Right lung (tissue), 5 donors: ENCODE data around the gene PCDHGA1. TPM values are rescaled to one million over a fixed set of nuclear protein-coding genes. Genes with fewer than 3 reads are reported as not detected.
"Not testable (repeated sequence)": the region's sequence is repeated elsewhere in the genome, so short reads cannot be mapped to it uniquely, and the experiment has no call there.

Source experiments
- DNase-seq, 2 donors: peaks; one replicate each; pipeline ENCODE4 v3.0.0-alpha.2; 2013
- polyA plus RNA-seq, 5 donors: library from polyadenylated mRNA; unstranded; fragments of 120-200 nt; gene quantifications; one replicate each; pipeline versions ENCODE4 v1.2.1 to v1.2.3, GENCODE V29; 2013; ENCODE audit warnings: inconsistent platforms in 1 of 5, low replicate concordance in 1 of 5; ENCODE audit not compliant: insufficient read length in 5 of 5, insufficient read depth in 1 of 5

The PCDHGA1 gene
- polyA plus RNA-seq, 5 donors, result 0.50 to 1.0 (median 0.72) TPM

DNA sequence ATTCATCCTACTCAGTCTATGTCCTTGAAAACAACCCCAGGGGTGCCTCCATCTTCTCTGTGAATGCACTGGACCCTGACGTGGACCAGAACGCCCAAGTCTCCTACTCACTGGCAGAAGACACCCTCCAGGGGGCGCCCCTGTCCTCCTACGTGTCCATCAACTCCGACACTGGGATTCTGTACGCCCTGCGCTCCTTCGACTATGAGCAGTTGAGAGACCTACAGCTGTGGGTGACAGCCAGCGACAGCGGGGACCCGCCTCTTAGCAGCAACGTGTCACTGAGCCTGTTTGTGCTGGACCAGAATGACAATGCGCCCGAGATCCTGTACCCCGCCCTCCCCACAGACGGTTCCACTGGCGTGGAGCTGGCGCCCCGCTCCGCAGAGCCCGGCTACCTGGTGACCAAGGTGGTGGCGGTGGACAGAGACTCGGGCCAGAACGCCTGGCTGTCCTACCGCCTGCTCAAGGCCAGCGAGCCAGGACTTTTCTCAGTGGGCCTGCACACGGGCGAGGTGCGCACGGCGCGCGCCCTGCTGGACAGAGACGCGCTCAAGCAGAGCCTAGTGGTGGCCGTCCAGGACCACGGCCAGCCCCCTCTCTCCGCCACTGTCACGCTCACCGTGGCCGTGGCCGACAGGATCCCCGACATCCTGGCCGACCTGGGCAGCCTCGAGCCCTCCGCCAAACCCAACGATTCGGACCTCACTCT is 45.3 kb downstream of the PCDHGA1 start:
- not testable (repeated sequence) for DNase-seq

- DNase-seq, result no peak
Measured at GRCh38 chr5:141382469-141383294, 52.4 kb downstream of the PCDHGA1 start, which contains the start of gene PCDHGA7. Gene PCDHGA7 (plus strand): TSS chr5:141382742. CDS start chr5:141382900, 158 bp downstream.

GRCh38 chr5:141383345-141383744 is 53.0 kb downstream of the PCDHGA1 start:
- no peak for DNase-seq

DNA sequence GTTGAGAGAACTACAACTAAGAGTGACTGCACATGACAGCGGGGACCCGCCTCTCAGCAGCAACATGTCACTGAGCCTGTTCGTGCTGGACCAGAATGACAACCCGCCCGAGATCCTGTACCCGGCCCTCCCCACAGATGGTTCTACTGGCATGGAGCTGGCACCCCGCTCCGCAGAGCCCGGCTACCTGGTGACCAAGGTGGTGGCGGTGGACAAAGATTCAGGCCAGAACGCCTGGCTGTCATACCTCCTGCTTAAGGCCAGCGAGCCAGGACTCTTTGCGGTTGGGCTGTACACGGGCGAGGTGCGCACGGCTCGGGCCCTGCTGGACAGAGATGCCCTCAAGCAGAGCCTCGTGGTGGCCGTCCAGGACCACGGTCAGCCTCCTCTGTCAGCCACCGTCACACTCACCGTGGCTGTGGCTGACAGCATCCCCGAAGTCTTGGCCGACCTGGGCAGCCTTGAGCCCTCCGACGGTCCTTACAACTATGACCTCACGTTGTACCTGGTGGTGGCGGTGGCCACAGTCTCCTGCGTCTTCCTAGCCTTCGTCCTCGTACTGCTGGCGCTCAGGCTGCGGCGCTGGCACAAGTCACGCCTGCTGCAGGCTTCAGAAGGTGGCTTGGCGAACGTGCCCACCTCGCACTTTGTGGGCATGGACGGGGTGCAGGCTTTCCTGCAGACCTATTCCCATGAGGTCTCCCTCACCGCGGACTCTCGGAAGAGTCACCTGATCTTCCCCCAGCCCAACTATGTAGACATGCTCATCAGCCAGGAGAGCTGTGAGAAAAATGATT is 54.4 kb downstream of the PCDHGA1 start:
- DNase-seq, result no peak

DNA sequence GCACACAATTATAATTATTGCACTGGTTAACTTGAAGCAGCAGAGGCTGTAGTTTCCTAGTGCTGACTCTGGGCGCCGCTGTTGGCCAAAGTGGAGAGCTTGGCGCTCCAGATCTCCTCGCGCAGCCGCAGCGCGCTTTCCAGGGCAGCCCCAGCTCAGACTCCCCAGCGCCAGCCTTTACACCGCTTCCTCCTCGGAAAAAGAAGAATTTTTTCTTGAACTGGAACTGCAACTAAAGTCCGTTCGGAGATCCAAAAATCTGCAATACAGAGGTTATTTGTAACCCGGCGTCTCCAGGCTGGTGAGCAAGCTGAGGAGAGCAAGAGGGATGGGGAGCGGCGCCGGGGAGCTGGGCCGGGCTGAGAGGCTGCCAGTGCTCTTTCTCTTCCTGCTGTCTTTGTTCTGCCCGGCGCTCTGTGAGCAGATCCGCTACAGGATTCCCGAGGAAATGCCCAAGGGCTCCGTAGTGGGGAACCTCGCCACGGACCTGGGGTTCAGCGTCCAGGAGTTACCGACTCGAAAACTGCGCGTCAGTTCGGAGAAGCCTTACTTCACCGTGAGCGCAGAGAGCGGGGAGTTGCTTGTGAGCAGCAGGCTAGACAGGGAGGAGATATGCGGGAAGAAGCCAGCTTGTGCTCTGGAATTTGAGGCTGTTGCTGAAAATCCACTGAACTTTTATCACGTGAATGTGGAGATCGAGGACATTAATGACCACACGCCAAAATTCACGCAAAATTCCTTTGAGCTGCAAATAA is 57.4 kb downstream of the PCDHGA1 start, which contains the start of gene PCDHGB4:
Gene PCDHGB4 (plus strand): TSS at position 142 of the 755 bp plus-strand sequence. CDS start 187 bp downstream, at position 329.
- DNase-seq, result not testable (repeated sequence)

DNA sequence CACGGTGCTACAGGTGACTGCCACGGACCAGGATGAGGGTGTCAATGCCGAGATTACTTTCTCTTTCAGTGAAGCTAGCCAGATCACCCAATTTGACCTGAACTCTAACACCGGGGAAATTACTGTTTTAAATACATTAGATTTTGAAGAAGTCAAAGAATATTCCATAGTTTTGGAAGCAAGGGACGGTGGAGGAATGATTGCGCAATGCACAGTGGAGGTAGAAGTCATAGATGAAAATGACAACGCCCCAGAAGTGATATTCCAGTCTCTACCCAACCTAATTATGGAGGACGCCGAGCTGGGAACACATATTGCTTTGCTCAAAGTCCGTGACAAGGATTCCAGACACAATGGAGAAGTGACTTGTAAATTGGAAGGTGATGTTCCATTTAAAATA is 58.3 kb downstream of the PCDHGA1 start:
- no peak for DNase-seq

DNA sequence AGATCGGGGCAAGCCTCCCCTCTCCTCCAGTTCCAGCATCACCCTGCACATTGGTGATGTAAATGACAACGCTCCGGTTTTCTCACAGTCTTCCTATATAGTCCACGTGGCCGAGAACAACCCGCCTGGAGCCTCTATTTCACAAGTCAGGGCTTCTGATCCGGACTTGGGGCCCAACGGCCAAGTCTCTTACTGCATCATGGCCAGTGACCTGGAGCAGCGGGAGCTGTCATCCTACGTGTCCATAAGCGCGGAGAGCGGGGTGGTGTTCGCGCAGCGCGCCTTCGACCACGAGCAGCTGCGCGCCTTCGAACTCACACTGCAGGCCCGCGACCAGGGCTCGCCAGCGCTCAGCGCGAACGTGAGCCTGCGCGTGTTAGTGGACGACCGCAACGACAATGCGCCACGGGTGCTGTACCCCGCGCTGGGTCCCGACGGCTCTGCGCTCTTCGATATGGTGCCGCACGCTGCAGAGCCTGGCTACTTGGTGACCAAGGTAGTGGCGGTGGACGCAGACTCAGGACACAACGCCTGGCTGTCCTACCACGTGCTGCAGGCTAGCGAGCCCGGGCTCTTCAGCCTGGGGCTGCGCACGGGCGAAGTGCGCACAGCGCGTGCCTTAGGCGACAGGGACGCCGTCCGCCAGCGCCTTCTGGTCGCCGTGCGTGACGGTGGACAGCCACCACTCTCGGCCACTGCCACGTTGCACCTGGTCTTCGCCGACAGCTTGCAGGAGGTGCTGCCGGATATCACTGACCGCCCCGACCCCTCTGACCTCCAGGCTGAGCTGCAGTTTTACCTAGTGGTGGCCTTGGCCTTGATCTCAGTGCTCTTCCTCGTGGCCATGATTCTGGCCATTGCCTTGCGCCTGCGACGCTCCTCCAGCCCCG is 59.1 kb downstream of the PCDHGA1 start:
- no peak for DNase-seq

DNA sequence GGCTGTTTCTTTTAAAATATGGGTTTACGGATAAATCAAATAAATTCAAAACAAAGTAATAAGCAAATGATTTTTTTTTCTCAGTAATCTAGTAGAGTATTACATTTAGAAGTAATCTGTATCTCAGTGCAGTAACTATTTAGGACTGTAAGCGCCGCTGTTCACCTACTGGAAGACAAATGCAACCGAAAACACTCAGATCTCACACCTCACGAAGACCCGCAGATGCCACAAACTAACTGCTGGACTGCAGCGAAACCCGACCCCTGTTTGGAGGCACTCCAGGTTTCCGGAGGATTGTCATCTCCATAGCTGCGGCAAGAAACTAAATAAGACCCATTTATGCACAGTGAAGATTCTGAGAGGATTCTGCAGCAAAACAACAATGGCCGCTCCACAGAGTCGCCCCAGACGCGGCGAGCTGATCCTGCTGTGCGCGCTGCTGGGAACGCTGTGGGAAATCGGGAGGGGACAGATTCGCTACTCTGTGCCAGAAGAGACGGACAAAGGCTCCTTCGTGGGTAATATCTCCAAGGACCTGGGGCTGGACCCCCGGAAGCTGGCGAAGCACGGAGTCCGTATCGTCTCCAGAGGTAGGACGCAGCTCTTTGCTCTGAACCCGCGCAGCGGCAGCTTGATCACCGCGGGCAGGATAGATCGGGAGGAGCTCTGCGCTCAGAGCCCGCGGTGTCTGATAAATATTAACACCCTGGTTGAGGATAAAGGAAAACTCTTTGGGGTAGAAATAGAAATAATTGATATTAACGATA is 62.3 kb downstream of the PCDHGA1 start, which contains the start of gene PCDHGA8:
Gene PCDHGA8 (plus strand): TSS at position 205 of the 770 bp plus-strand sequence. CDS start 181 bp downstream, at position 386.
- no peak for DNase-seq

DNA sequence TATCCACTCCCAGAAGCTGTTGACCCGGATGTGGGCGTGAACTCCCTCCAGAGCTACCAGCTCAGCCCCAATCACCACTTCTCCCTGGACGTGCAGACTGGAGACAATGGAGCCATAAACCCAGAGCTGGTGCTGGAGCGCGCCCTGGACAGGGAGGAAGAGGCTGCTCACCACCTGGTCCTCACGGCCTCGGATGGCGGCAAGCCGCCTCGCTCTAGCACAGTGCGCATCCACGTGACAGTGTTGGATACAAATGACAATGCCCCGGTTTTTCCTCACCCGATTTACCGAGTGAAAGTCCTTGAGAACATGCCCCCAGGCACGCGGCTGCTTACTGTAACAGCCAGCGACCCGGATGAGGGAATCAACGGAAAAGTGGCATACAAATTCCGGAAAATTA is 63.0 kb downstream of the PCDHGA1 start:
- no peak for DNase-seq

DNA sequence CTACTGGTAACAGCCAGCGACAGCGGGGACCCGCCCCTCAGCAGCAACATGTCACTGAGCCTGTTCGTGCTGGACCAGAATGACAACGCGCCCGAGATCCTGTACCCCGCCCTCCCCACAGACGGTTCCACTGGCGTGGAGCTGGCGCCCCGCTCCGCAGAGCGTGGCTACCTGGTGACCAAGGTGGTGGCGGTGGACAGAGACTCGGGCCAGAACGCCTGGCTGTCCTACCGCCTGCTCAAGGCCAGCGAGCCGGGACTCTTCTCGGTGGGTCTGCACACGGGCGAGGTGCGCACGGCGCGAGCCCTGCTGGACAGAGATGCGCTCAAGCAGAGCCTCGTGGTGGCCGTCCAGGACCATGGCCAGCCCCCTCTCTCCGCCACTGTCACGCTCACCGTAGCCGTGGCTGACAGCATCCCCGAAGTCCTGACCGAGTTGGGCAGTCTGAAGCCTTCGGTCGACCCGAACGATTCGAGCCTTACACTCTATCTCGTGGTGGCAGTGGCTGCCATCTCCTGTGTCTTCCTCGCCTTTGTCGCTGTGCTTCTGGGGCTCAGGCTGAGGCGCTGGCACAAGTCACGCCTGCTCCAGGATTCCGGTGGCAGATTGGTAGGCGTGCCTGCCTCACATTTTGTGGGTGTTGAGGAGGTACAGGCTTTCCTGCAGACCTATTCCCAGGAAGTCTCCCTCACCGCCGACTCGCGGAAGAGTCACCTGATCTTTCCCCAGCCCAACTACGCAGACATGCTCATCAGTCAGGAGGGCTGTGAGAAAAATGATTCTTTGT is 64.3 kb downstream of the PCDHGA1 start:
- DNase-seq, result not testable (repeated sequence)

- not testable (repeated sequence) for DNase-seq
Measured at GRCh38 chr5:141397756-141398551, 67.6 kb downstream of the PCDHGA1 start, which contains the start of gene PCDHGB5. Gene PCDHGB5 (plus strand): TSS chr5:141397947. CDS start chr5:141398128, 181 bp downstream.

DNA sequence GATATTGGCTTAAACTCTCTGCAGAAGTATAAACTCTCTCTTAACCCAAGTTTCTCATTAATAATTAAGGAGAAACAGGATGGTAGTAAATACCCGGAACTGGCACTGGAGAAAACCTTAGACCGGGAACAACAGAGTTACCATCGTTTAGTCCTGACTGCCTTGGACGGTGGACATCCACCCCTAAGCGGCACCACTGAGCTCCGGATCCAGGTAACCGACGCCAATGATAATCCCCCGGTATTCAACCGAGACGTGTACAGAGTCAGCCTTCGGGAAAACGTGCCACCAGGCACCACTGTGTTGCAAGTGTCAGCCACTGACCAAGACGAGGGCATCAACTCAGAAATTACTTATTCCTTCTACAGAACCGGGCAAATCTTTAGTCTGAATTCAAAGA is 68.3 kb downstream of the PCDHGA1 start:
- DNase-seq, result no peak

DNA sequence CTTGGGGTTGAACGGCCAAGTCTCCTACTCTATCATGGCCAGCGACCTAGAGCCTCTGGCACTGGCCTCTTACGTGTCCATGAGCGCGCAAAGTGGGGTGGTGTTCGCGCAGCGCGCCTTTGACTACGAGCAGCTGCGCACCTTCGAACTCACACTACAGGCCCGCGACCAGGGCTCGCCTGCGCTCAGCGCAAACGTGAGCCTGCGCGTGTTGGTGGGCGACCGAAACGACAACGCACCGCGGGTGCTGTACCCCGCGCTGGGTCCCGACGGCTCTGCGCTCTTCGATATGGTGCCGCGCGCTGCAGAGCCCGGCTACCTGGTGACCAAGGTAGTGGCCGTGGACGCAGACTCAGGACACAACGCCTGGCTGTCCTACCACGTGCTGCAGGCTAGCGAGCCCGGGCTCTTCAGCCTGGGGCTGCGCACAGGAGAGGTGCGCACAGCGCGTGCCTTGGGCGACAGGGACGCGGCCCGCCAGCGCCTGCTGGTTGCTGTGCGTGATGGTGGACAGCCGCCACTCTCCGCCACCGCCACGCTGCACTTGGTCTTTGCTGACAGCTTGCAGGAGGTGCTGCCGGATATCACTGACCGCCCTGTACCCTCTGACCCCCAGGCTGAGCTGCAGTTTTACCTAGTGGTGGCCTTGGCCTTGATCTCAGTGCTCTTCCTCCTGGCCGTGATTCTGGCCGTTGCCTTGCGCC is 69.4 kb downstream of the PCDHGA1 start:
- DNase-seq, result no peak

DNA sequence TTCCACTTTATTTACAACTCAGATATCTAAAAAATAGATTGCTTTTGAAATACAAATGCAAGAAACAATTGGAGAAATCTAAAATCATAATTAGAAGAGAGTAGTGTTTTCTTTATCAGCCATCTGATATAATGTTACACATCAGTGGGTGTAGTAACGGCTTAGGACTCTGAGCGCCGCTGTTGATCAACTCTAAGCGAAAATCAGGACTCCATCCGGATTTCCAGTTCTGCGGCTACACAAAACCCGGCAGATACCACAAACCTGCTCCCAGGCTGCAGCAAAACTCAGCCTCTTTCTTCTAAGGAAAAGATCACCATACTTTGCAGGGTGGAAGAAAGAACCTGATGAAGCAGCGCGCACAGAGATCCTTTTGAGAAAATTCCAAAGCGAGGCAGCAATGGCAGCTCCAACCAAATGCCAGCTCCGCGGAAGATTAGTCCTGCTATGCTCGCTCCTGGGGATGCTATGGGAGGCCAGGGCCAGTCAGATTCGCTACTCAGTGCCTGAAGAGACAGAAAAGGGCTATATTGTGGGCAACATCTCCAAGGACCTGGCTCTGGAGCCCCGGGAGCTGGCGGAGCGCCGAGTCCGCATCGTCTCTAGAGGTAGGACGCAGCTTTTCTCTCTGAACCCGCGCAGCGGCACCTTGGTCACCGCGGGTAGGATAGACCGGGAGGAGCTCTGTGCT is 72.4 kb downstream of the PCDHGA1 start, which contains the start of gene PCDHGA9:
Gene PCDHGA9 (plus strand): TSS at position 226 of the 691 bp plus-strand sequence. CDS start 175 bp downstream, at position 401.
- DNase-seq, result no peak

- DNase-seq, result no peak
Measured at GRCh38 chr5:141403387-141403786, 73.1 kb downstream of the PCDHGA1 start.
